Measurements from ENCODE around the gene BAAT. TPM values are rescaled to one million over a fixed set of nuclear protein-coding genes. Genes with fewer than 3 reads are reported as not detected.
A peak's percentile ranks its signal among the peaks of the same experiment; 100 is the strongest.

Gene BAAT
- total and polyA plus RNA-seq, 2 of the 13 experiments (the other 11 are each of a cell fraction or from before 2014, with no cell fraction given): 0.71 to 7.9 TPM

DNA sequence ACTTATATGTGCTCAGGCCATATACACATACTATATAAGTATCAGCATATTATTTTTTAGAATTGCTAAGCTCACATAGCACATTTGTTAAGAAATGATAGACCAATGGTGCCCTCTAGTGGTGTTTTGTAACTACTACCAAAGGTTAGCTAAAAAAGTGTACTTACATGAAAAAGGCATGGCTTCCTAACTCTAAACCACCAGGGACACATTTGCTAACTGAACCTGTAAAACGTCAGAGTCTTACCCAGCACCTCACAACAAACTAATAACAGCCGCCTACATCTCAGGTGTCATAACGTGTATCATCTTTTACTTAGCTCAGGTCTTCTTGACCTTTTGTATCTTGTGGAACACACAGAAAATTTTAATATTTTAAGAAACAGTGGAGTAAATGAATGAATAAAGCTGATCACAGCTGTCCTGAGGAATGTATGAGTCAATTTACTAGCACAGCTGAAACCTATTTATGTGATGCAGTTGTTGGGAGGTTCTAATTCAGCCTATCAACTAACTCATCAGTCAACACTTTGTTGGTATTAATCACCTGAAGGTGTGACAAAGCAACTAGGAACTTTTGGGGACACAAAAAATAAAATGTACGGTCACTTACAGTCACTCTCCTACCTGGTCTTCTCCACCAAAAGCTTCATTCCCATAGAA lies 72.9 kb downstream of the BAAT start (continued):
- TF ChIP-seq, protein P1, sequence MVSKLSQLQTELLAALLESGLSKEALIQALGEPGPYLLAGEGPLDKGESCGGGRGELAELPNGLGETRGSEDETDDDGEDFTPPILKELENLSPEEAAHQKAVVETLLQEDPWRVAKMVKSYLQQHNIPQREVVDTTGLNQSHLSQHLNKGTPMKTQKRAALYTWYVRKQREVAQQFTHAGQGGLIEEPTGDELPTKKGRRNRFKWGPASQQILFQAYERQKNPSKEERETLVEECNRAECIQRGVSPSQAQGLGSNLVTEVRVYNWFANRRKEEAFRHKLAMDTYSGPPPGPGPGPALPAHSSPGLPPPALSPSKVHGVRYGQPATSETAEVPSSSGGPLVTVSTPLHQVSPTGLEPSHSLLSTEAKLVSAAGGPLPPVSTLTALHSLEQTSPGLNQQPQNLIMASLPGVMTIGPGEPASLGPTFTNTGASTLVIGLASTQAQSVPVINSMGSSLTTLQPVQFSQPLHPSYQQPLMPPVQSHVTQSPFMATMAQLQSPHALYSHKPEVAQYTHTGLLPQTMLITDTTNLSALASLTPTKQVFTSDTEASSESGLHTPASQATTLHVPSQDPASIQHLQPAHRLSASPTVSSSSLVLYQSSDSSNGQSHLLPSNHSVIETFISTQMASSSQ (IDR thresholded peaks at IDR 0.05; ENCODE audit: low read depth): 0 out of 2 replicates have a peak, but pooled peaks have one; percentile 34
- TF ChIP-seq, protein P1 (CRISPR knock-in tag; IDR thresholded peaks at IDR 0.05; ENCODE audit: borderline replicate concordance): no peak
- TF ChIP-seq KLF9 (CRISPR knock-in tag; IDR thresholded peaks at IDR 0.05; ENCODE audit: low read depth): no peak
- no peak for TF ChIP-seq ZNF629 (CRISPR knock-in tag; conservative IDR thresholded peaks at IDR 0.05)
- TF ChIP-seq CREM (IDR thresholded peaks at IDR 0.05): 0 out of 2 replicates have a peak, but pooled peaks have one; percentile 14
- TF ChIP-seq CREM (CRISPR knock-in tag; IDR thresholded peaks at IDR 0.05): no peak
- TF ChIP-seq, protein P2, sequence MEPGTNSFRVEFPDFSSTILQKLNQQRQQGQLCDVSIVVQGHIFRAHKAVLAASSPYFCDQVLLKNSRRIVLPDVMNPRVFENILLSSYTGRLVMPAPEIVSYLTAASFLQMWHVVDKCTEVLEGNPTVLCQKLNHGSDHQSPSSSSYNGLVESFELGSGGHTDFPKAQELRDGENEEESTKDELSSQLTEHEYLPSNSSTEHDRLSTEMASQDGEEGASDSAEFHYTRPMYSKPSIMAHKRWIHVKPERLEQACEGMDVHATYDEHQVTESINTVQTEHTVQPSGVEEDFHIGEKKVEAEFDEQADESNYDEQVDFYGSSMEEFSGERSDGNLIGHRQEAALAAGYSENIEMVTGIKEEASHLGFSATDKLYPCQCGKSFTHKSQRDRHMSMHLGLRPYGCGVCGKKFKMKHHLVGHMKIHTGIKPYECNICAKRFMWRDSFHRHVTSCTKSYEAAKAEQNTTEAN (CRISPR knock-in tag; conservative IDR thresholded peaks at IDR 0.05): no peak
- TF ChIP-seq, protein P3, sequence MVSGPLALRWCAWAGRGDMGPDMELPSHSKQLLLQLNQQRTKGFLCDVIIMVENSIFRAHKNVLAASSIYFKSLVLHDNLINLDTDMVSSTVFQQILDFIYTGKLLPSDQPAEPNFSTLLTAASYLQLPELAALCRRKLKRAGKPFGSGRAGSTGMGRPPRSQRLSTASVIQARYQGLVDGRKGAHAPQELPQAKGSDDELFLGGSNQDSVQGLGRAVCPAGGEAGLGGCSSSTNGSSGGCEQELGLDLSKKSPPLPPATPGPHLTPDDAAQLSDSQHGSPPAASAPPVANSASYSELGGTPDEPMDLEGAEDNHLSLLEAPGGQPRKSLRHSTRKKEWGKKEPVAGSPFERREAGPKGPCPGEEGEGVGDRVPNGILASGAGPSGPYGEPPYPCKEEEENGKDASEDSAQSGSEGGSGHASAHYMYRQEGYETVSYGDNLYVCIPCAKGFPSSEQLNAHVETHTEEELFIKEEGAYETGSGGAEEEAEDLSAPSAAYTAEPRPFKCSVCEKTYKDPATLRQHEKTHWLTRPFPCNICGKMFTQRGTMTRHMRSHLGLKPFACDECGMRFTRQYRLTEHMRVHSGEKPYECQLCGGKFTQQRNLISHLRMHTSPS (CRISPR knock-in tag; IDR thresholded peaks at IDR 0.05; ENCODE audit: low read depth): no peak
- no peak for TF ChIP-seq ZNF383 (CRISPR knock-in tag; IDR thresholded peaks at IDR 0.05; ENCODE audit: borderline replicate concordance)
- TF ChIP-seq STAG1 (CRISPR knock-in tag; IDR thresholded peaks at IDR 0.05): peak; percentile 94
- TF ChIP-seq TEAD2 (CRISPR knock-in tag; IDR thresholded peaks at IDR 0.05): no peak
- TF ChIP-seq ZNF670 (CRISPR knock-in tag; IDR thresholded peaks at IDR 0.05; ENCODE audit: borderline replicate concordance): peak; percentile 77; the same call in 1 of the 2 replicates
- TF ChIP-seq, protein P4, sequence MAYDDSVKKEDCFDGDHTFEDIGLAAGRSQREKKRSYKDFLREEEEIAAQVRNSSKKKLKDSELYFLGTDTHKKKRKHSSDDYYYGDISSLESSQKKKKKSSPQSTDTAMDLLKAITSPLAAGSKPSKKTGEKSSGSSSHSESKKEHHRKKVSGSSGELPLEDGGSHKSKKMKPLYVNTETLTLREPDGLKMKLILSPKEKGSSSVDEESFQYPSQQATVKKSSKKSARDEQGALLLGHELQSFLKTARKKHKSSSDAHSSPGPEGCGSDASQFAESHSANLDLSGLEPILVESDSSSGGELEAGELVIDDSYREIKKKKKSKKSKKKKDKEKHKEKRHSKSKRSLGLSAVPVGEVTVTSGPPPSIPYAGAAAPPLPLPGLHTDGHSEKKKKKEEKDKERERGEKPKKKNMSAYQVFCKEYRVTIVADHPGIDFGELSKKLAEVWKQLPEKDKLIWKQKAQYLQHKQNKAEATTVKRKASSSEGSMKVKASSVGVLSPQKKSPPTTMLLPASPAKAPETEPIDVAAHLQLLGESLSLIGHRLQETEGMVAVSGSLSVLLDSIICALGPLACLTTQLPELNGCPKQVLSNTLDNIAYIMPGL (CRISPR knock-in tag; IDR thresholded peaks at IDR 0.05; ENCODE audit: borderline replicate concordance in 1 of 2, low read depth in 1 of 2): peak in 1 of 2 experiments; percentile 65; a peak in 1 of 4 replicates
- TF ChIP-seq ELF3 (CRISPR knock-in tag; IDR thresholded peaks at IDR 0.05): 0 out of 2 replicates have a peak, but pooled peaks have one; percentile 22
- TF ChIP-seq, protein P5, sequence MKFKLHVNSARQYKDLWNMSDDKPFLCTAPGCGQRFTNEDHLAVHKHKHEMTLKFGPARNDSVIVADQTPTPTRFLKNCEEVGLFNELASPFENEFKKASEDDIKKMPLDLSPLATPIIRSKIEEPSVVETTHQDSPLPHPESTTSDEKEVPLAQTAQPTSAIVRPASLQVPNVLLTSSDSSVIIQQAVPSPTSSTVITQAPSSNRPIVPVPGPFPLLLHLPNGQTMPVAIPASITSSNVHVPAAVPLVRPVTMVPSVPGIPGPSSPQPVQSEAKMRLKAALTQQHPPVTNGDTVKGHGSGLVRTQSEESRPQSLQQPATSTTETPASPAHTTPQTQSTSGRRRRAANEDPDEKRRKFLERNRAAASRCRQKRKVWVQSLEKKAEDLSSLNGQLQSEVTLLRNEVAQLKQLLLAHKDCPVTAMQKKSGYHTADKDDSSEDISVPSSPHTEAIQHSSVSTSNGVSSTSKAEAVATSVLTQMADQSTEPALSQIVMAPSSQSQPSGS (CRISPR knock-in tag; IDR thresholded peaks at IDR 0.05): 0 out of 2 replicates have a peak, but pooled peaks have one; percentile 19
- 0 out of 2 replicates have a peak, but pooled peaks have one; percentile 16 for TF ChIP-seq MIXL1 (CRISPR knock-in tag; IDR thresholded peaks at IDR 0.05)

Data from HepG2 (cell line).